Heart left ventricle (tissue), 16 donors: ENCODE measurements around the gene TUT1. TPM values are rescaled to one million over a fixed set of nuclear protein-coding genes. Genes with fewer than 3 reads are reported as not detected.

ENCODE experiments used
- ATAC-seq, 4 donors: fragments of 200-7000 bp; cut with Tn5 transposase; one replicate each; pipeline ENCODE4 v1.9.1; 2020 to 2022; ENCODE audit warnings: moderate library complexity in 4 of 4, mild to moderate bottlenecking in 3 of 4, moderate number of reproducible peaks in 1 of 4
- DNase-seq, 5 donors: peaks; one replicate each; pipeline ENCODE4 v3.0.0-alpha.2; 2020
- H3K27ac ChIP-seq, 12 donors: fragments of 200-600 bp; sonication (generic) in 4 of 12; one replicate each; pipeline versions ENCODE4 v1.5.0 to v1.8.0; 2016 to 2022; ENCODE audit warnings: mild to moderate bottlenecking in 2 of 12
- H3K27me3 ChIP-seq, 9 donors: fragments of 200-600 bp; sonication (generic) in 2 of 9; one replicate each; pipeline versions ENCODE4 v1.5.1 to v1.8.0; 2016 to 2022; ENCODE audit warnings: mild to moderate bottlenecking in 3 of 9
- H3K36me3 ChIP-seq, 9 donors: fragments of 200-600 bp; sonication (generic) in 2 of 9; one replicate each; pipeline versions ENCODE4 v1.5.0 to v1.8.0; 2018 to 2022; ENCODE audit warnings: mild to moderate bottlenecking in 2 of 9
- H3K4me1 ChIP-seq, 12 donors: fragments of 200-600 bp; sonication (generic) in 4 of 12; one replicate each; pipeline versions ENCODE4 v1.5.0 to v1.8.0; 2016 to 2022; ENCODE audit warnings: mild to moderate bottlenecking in 3 of 12
- H3K4me3 ChIP-seq, 12 donors: fragments of 200-600 bp; sonication (generic) in 4 of 12; one replicate each; pipeline versions ENCODE4 v1.5.0 to v1.8.0; 2017 to 2022; ENCODE audit warnings: mild to moderate bottlenecking in 9 of 12, moderate library complexity in 4 of 12
- H3K9me3 ChIP-seq, 12 donors: fragments of 200-600 bp; sonication (generic) in 4 of 12; one replicate each; pipeline versions ENCODE4 v1.5.0 to v1.8.0; 2016 to 2022; ENCODE audit warnings: mild to moderate bottlenecking in 1 of 12
- POLR2A ChIP-seq, 2 donors: fragments of 450-650 bp; IDR thresholded peaks; one replicate each; pipeline ENCODE4 v1.6.1; 2017; ENCODE audit warnings: antibody characterized with exemption in 2 of 2, mild to moderate bottlenecking in 2 of 2, moderate library complexity in 2 of 2
- WGBS, 4 donors: extraction: QIAGEN DNeasy Blood & Tissue Kit in 2 of 4; methylation state at CpG; one replicate each; pipeline versions ENCODE4 v1.1.5 to v1.1.7; 2013 to 2018; 5-methylcytosine and 5-hydroxymethylcytosine counted together
- intact Hi-C, 10 donors: fragments of 100-400 bp; cut with DNase I; formaldehyde crosslinking; loops; one replicate each; pipeline versions ENCODE4 v1.11.1 to v1.14.2; 2022
- polyA plus RNA-seq, 2 donors: library from polyadenylated mRNA; stranded (reverse); fragments of 200-250 nt; gene quantifications; one replicate each; pipeline ENCODE4 v1.2.3, GENCODE V29; 2013
- total RNA-seq, 9 donors: library from RNA; depleted of rRNA in 2 of 9; stranded (reverse); fragments of >200 nt in 2 of 9; fragmentation: NEBNext Ultra II Directional in 3 of 9; extraction: Animal tissue kit (Norgen Biotek cat#: 25700) in 3 of 9; gene quantifications; one replicate each; pipeline versions ENCODE4 v1.1.0 to v1.2.4, GENCODE V29; 2016 to 2023
- TF ChIP-seq, protein P1 (sequence below), 12 donors: fragments of 200-600 bp; sonication (generic) in 4 of 12; IDR thresholded peaks; one replicate each; pipeline versions ENCODE4 v1.5.0 to v1.8.0; 2018 to 2022; ENCODE audit warnings: antibody characterized with exemption in 12 of 12, mild to moderate bottlenecking in 5 of 12
- donor health status: ischemic (EF 13 %, LVEDD 7.1; RV severe dilation, severe dysfunction).
- donor health status: healthy with polysubstance abuse.
- donor health status: DM: no; HTN: yes; CAD: no.
- donor health status: DM: no; HTN: no; CAD: no.
- donor health status: ischemic (EF 25% LVEDD 6.9; RV normal size, moderate dysfunction).
- donor health status: ischemic (EF 25% LVEDD 5.7; RV mildly dilated, moderate dysfunction).
- donor health status: healthy.
- donor health status: DM: yes; HTN: yes; CAD: no.
- donor health status: ischemic (EF 35%, LVEDD 5.7; RV mildly dilated, moderate dysfunction).
- donor health status: nonischemic (EF 11% LVEDD 7.7; RV severe dilation, severe dysfunction).
- donor health status: DM: yes; HTN: yes; CAD: no.
- donor health status: PGD.
- donor health status: ischemic (EF 29% LVEDD 5.4; RV normal size, mild dysfunction).
- donor health status: nonischemic (EF 23%, LVEDD 6.1; RV moderate dilation, normal function).

TUT1 gene
- total and polyA plus RNA-seq, 11 donors: 6.3 to 16.3 (median 11.3) TPM

DNA sequence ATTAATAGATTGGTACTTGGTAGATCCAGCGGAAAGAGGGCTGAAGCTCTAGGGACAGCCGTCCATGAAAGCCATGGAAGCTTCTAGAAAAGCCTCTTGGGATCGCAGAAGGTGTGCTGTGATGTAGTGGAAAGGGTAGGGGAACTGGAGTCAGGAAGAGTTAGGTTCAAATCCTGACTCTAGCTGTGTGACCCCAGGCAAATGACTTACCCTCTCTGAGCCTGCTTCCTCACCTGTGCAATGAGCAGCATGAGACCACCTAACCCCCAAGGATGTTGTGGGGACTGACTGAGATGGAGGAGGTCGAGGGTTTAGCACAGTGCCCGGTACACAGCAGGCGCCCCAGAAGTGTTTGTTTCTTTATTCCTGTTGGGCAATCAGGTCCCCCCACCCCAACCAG, 19.1 kb upstream of the TUT1 start:
- Histone ChIP-seq H3K4me1 (peaks cover 4 to 47% (median 18%) of the 10 kb centered on the region in 12 donors), H3K4me3 (no peak overlapping the region), H3K9me3 (no peaks in the 10 kb centered on the region), H3K27ac (peak overlapping the region in 3 of 12 donors; percentile 12 to 98 (median 98)), H3K27me3 (no peaks in the 10 kb centered on the region), H3K36me3 (peaks cover 0 to 57% (median 33%) of the 10 kb centered on the region in 9 donors)
- WGBS, 4 donors: 84 to 90% (median 87%) methylated on average over 6 of the region's 6 CpGs
- no peak for DNase-seq
- intact Hi-C loops: loop anchor here in 3 of 10 donors (5.0 kb wide), 1 partner anchor 37 kb away; the partner anchor contains the start of gene GANAB (in 3 of the 3)
- TF ChIP-seq, protein P1, sequence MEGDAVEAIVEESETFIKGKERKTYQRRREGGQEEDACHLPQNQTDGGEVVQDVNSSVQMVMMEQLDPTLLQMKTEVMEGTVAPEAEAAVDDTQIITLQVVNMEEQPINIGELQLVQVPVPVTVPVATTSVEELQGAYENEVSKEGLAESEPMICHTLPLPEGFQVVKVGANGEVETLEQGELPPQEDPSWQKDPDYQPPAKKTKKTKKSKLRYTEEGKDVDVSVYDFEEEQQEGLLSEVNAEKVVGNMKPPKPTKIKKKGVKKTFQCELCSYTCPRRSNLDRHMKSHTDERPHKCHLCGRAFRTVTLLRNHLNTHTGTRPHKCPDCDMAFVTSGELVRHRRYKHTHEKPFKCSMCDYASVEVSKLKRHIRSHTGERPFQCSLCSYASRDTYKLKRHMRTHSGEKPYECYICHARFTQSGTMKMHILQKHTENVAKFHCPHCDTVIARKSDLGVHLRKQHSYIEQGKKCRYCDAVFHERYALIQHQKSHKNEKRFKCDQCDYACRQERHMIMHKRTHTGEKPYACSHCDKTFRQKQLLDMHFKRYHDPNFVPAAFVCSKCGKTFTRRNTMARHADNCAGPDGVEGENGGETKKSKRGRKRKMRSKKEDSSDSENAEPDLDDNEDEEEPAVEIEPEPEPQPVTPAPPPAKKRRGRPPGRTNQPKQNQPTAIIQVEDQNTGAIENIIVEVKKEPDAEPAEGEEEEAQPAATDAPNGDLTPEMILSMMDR (IDR thresholded peaks at IDR 0.05): no peak
- TF ChIP-seq POLR2A (IDR thresholded peaks at IDR 0.05): no peak
- no peak for ATAC-seq

DNA sequence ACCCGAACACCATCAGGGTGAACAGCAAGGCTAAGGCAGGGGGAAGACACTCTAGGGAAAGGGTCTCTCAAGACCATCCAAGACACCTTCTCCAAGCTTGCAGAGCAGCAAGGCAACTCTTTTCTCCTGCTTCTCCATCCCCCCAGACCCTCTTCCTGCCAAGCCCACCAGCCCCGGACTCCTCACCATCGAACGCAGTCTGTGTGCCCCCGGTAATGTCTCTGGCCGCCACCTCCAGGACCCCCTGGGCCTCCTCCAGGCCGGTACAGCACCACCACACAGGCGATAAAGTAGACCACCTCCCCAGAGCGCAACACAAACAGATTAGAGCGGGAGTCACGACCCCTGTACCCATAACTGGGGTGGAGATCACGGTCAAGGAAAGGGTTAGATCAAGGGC, 17.5 kb upstream of the TUT1 start:
- no peaks in the 10 kb centered on the region for H3K9me3 ChIP-seq
- DNase-seq: no peak
- WGBS, 4 donors: 93 to 97% (median 94%) methylated on average over 10 to 12 of the region's 12 CpGs
- no peak overlapping the region for H3K4me3 ChIP-seq
- H3K27me3 ChIP-seq: no peaks in the 10 kb centered on the region
- no peak overlapping the region for H3K27ac ChIP-seq
- intact Hi-C loops: no loop called here
- peaks cover 0 to 70% (median 35%) of the 10 kb centered on the region in 9 donors for H3K36me3 ChIP-seq
- H3K4me1 ChIP-seq: peaks cover 4 to 47% (median 18%) of the 10 kb centered on the region in 12 donors
- TF ChIP-seq POLR2A (IDR thresholded peaks at IDR 0.05): no peak
- TF ChIP-seq, protein P1 (IDR thresholded peaks at IDR 0.05): no peak
- no peak for ATAC-seq

DNA sequence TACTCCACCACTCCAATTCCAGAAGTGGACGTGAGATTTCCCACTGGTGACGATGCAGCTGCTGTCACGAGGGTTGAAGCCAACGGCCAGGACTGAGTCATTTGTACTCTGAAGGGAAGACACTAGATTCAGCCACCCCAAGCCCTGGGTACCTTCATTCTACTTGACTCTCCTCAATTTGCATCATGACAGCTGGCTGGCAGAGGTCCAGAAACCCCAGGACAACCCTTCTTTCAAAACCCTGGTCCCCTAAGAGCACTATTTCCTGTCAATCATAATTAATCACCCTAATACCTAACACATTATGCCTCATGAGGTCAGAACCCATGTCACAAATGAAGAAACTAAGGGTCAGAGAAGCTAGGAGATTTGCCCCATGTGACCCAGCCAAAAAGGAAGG, 16.4 kb upstream of the TUT1 start:
- 69 to 80% (median 75%) methylated on average over 4 of the region's 4 CpGs for WGBS, 4 donors
- Histone ChIP-seq H3K27me3 (no peaks in the 10 kb centered on the region), H3K36me3 (peaks cover 0 to 72% (median 35%) of the 10 kb centered on the region in 9 donors), H3K9me3 (no peaks in the 10 kb centered on the region), H3K4me1 (peaks cover 4 to 48% (median 17%) of the 10 kb centered on the region in 12 donors), H3K27ac (no peak overlapping the region), H3K4me3 (no peak overlapping the region)
- TF ChIP-seq, protein P1 (IDR thresholded peaks at IDR 0.05): no peak
- TF ChIP-seq POLR2A (IDR thresholded peaks at IDR 0.05): no peak
- ATAC-seq (no peak), DNase-seq (no peak)
- intact Hi-C loops: no loop called here

DNA sequence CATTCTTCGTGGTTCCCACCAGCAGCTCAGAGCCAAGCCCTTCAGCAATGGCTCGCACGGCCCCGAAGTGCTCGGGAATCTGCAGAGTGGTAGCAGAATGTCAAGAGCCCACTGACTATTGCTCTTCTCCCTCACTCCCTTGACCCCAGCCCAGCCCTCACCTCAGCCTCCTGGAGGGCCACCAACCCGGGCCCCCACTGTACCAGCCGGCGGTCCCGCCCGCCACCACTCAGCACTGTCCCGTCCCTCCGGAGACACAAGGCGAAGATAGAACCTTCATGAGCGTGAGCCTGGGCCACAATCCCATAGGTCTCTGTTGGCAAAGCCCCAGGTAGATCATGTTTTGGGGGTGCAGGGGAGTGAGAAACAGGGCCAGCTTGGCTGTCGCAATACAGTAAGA, 14.6 kb upstream of the TUT1 start:
- Histone ChIP-seq H3K4me1 (peaks cover 0 to 43% (median 13%) of the 10 kb centered on the region in 12 donors), H3K27me3 (no peaks in the 10 kb centered on the region), H3K4me3 (no peak overlapping the region), H3K27ac (no peak overlapping the region), H3K9me3 (no peaks in the 10 kb centered on the region), H3K36me3 (peaks cover 0 to 71% (median 35%) of the 10 kb centered on the region in 9 donors)
- TF ChIP-seq POLR2A (IDR thresholded peaks at IDR 0.05): no peak
- TF ChIP-seq, protein P1 (IDR thresholded peaks at IDR 0.05): no peak
- DNase-seq (no peak), ATAC-seq (no peak)
- intact Hi-C loops: no loop called here
- WGBS, 4 donors: 94 to 97% (median 96%) methylated on average over 14 to 15 of the region's 15 CpGs
